GM11168 (cell line): ENCODE data around the gene ZNF286A.
"Not testable (repeated sequence)": the region's sequence is repeated elsewhere in the genome, so short reads cannot be mapped to it uniquely, and the experiment has no call there.

Experiments used
- in situ Hi-C: fragments of 300-500 bp; cut with MboI; formaldehyde crosslinking; loops from one replicate; pipeline ENCODE4 v1.12.0; 2022; ENCODE audit warnings: low sequenced_read_pairs; ENCODE audit not compliant: unreplicated experiment

ZNF286A gene

GRCh38 chr17:15749403-15749802 is 49.9 kb downstream of the ZNF286A start:
- in situ Hi-C loops: not testable (repeated sequence)

GRCh38 chr17:15768865-15769533 is 69.4 kb downstream of the ZNF286A start:
- in situ Hi-C loops: not testable (repeated sequence)
